Kidney (tissue), 14 donors: ENCODE data around the gene ARMS2. TPM values are rescaled to one million over a fixed set of nuclear protein-coding genes. Genes with fewer than 3 reads are reported as not detected.

Experiments used
- DNase-seq, 5 donors: peaks; one replicate each; pipeline ENCODE4 v3.0.0-alpha.2; 2013 to 2020
- FAIRE-seq: peaks from 2 replicates; lab custom pipeline; 2012; peaks lifted over from hg19 to GRCh38; lab: Jason Lieb, UNC
- H3K27ac ChIP-seq, 2 donors: one replicate each; pipeline ENCODE4 v1.7.0; 2013; ENCODE audit warnings: low read depth in 2 of 2, low read length in 2 of 2, inconsistent platforms in 1 of 2
- H3K27me3 ChIP-seq: one replicate; pipeline ENCODE4 v1.7.1; 2013; ENCODE audit warnings: low read length, inconsistent platforms; ENCODE audit not compliant: control insufficient read depth, insufficient read depth
- H3K36me3 ChIP-seq, 3 donors: one replicate each; pipeline versions ENCODE4 v1.7.0 to v1.7.1; 2013; ENCODE audit warnings: low read length in 3 of 3, control low read depth in 1 of 3, inconsistent platforms in 1 of 3; ENCODE audit not compliant: insufficient read depth in 3 of 3, control insufficient read depth in 2 of 3
- H3K4me1 ChIP-seq, 3 donors: one replicate each; pipeline versions ENCODE4 v1.7.0 to v1.7.1; 2013; ENCODE audit warnings: low read length in 3 of 3, inconsistent platforms in 1 of 3, low read depth in 1 of 3; ENCODE audit not compliant: control insufficient read depth in 2 of 3, insufficient read depth in 2 of 3
- H3K4me3 ChIP-seq, 3 donors: one replicate each; pipeline versions ENCODE4 v1.7.0 to v1.8.1; 2013; ENCODE audit warnings: low read length in 3 of 3, control low read depth in 1 of 3, inconsistent platforms in 1 of 3
- H3K9ac ChIP-seq, 3 donors: one replicate each; pipeline versions ENCODE4 v1.7.0 to v1.7.1; 2013; ENCODE audit warnings: low read length in 3 of 3, control low read depth in 1 of 3, inconsistent platforms in 1 of 3
- H3K9me3 ChIP-seq, 3 donors: one replicate each; pipeline versions ENCODE4 v1.7.0 to v1.7.1; 2013; ENCODE audit warnings: low read length in 3 of 3, control low read depth in 1 of 3, inconsistent platforms in 1 of 3; ENCODE audit not compliant: control insufficient read depth in 2 of 3, insufficient read depth in 1 of 3
- intact Hi-C: fragments of 100-400 bp; cut with DNase I; formaldehyde crosslinking; loops from one replicate; pipeline ENCODE4 v1.11.1; 2022
- polyA plus RNA-seq: library from polyadenylated mRNA; stranded (reverse); fragments of 350-450 nt; fragmentation: Illumina TruSeq; extraction: RNeasy Lipid Tissue Mini Kit (QIAGEN cat#74804); gene quantifications from one replicate; pipeline ENCODE4 v1.2.3, GENCODE V29; 2014; ENCODE audit warnings: low read depth, low replicate concordance; ENCODE audit not compliant: insufficient read depth
- total RNA-seq: library from RNA; stranded (reverse); fragmentation: NEBNext Ultra II Directional; extraction: Animal tissue kit (Norgen Biotek cat#: 25700); gene quantifications from one replicate; pipeline ENCODE4 v1.2.1, GENCODE V29; 2021
- TF ChIP-seq, protein P1 (sequence below): IDR thresholded peaks from 3 replicates; pipeline ENCODE4 v1.5.1; 2012; ENCODE audit warnings: mild to moderate bottlenecking, moderate library complexity, borderline replicate concordance; ENCODE audit not compliant: insufficient read depth; ENCODE audit errors: extremely low read depth
- donor health status: control.
- donor health status: control.
- donor health status: control.
- donor health status: control.
- donor health status: control.
- donor health status: DM: yes; HTN: yes; CAD: no.
- donor health status: Normal renal cell carcinoma (clear cell type).

Gene ARMS2
- total and polyA plus RNA-seq, 2 donors from 2014 or later = not detected

DNA sequence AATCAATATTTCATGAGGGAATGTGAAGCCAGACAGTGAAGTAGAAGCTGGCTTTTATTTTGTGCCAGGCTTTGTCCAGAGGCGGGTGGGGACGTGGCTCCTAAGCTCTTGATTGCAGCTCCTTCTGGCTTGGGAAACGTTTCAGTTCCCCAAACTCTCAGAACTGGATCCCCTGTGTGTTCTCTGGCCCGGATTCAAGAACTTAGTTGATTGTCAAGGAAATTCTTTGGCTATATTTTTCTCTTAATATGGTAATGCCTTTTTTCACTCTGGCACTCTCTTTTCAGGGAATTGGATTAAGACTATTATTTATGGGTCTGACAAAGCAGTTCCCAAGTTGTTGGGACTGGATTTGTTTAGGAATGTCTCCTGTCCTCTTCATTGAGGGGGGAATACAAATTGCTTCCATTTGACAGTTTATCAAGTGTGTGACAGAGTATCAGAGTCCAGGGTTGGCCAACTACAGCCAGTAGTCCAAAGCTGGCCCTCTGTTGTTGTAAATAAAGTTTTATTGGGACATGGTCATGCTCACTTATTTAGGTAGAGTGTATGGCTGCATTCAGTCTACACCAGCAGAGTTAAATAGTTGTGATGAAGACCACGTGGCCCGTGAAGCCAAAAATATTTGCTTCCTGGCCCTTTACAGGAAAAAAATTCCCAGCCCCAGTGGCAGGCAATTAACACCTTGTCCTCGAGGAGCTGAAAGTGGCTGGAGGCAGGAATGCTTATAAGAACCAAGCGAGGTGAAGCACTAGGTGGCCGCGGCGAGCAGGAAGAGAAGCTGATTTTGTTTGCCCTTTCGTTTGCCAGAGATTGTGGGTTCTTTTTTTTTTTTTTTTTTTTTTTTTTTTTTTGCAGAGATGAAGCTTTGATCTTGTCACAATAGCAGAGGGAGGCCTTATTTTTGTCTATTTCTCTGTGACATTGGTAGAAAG, 41.2 kb downstream of the ARMS2 start:
- TF ChIP-seq, protein P1, sequence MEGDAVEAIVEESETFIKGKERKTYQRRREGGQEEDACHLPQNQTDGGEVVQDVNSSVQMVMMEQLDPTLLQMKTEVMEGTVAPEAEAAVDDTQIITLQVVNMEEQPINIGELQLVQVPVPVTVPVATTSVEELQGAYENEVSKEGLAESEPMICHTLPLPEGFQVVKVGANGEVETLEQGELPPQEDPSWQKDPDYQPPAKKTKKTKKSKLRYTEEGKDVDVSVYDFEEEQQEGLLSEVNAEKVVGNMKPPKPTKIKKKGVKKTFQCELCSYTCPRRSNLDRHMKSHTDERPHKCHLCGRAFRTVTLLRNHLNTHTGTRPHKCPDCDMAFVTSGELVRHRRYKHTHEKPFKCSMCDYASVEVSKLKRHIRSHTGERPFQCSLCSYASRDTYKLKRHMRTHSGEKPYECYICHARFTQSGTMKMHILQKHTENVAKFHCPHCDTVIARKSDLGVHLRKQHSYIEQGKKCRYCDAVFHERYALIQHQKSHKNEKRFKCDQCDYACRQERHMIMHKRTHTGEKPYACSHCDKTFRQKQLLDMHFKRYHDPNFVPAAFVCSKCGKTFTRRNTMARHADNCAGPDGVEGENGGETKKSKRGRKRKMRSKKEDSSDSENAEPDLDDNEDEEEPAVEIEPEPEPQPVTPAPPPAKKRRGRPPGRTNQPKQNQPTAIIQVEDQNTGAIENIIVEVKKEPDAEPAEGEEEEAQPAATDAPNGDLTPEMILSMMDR = no peak
- no peaks in the 10 kb centered on the region for H3K27me3 ChIP-seq
- peak in 2 of 5 donors; percentile 50 to 59 for DNase-seq
- H3K9ac ChIP-seq = no peak overlapping the region
- no peak overlapping the region for H3K4me3 ChIP-seq
- intact Hi-C loops = no loop called here
- H3K9me3 ChIP-seq = no peaks in the 10 kb centered on the region
- no peaks in the 10 kb centered on the region for H3K36me3 ChIP-seq
- no peak for FAIRE-seq
- peaks cover 0 to 13% (median 12%) of the 10 kb centered on the region in 3 donors for H3K4me1 ChIP-seq
- peak overlapping the region in 1 of 2 donors; percentile 5 for H3K27ac ChIP-seq

DNA sequence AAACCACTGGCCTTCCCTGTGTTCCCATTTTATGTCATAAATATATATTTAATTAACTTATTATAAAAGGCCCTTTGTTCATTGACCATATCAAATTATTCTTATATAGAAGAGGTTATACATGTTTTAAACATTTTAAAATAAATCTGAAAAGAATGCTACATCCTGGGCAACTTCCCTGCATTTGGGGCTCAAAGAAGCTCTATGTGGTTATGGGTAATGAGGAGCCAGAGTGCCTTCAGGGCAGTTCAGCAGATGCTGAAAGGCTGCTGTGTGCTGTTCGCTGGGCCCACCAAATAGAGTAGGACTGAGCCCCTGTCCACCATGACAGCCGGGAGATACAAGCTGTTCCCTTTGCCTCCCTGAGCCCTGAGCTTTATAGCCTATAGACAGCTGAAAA, 42.8 kb downstream of the ARMS2 start:
- no peak for FAIRE-seq
- H3K27ac ChIP-seq = no peak overlapping the region
- TF ChIP-seq, protein P1 = no peak
- no peak for DNase-seq
- H3K9me3 ChIP-seq = no peaks in the 10 kb centered on the region
- peaks cover 0 to 13% (median 12%) of the 10 kb centered on the region in 3 donors for H3K4me1 ChIP-seq
- H3K27me3 ChIP-seq = no peaks in the 10 kb centered on the region
- intact Hi-C loops = no loop called here
- no peaks in the 10 kb centered on the region for H3K36me3 ChIP-seq
- H3K9ac ChIP-seq = no peak overlapping the region
- no peak overlapping the region for H3K4me3 ChIP-seq

DNA sequence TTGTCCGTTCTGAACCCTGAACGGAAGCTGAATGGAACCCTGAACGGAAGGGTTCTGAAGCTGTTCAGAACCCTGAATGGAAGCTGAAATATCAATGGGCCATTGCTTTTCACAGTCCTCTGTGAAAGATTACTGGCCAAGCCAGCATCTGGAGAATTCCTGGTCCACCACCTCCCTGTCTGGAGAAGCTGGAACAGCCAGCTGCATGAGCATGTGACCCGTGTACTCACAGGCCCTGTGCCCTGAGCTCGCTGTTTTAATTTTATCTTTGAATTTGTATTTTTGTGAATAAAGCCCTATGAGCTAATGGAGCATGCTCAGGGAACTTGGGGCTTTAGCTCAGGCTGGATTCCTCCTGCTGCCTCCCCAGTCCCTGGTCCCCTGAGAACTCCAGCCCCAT, 44.1 kb downstream of the ARMS2 start:
- Histone ChIP-seq H3K9me3 (no peaks in the 10 kb centered on the region), H3K9ac (no peak overlapping the region), H3K27me3 (no peaks in the 10 kb centered on the region), H3K27ac (peak overlapping the region; percentile 38 to 69), H3K4me1 (peaks cover 0 to 13% (median 9%) of the 10 kb centered on the region in 3 donors), H3K36me3 (no peaks in the 10 kb centered on the region), H3K4me3 (no peak overlapping the region)
- TF ChIP-seq, protein P1 = no peak
- FAIRE-seq = no peak
- intact Hi-C loops = no loop called here
- DNase-seq = peak in 1 of 5 donors; percentile 59
